GM21528 (cell line): Measurements from ENCODE around the gene HPF1.
"Not testable (repeated sequence)": the region's sequence is repeated elsewhere in the genome, so short reads cannot be mapped to it uniquely, and the experiment has no call there.

Experiments used
- ATAC-seq: cut with Tn5 transposase; IDR thresholded peaks from one replicate; pipeline ENCODE4 v1.9.1; 2021; ENCODE audit warnings: mild to moderate bottlenecking, moderate library complexity; ENCODE audit not compliant: unreplicated experiment, low FRiP score

HPF1 gene

DNA sequence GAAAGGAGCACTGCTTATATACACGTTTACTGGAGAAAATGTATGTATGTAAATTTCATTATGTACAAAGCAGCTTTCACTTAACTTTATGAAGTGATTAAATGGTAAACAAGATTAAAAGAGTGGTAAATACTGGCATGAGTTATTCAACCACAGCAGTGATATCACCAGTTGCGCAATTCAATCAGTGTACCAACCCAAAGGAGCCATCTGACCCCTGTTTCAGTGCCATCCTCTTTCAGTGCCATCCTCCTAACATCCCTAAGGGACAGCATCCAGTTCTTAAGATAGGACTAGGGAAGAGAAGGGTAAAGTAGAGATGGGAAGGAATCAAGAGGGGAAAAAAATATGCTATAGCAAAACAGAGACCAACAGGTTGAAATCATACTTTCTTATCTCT, 16.2 kb downstream of the HPF1 start:
- no peak for ATAC-seq

DNA sequence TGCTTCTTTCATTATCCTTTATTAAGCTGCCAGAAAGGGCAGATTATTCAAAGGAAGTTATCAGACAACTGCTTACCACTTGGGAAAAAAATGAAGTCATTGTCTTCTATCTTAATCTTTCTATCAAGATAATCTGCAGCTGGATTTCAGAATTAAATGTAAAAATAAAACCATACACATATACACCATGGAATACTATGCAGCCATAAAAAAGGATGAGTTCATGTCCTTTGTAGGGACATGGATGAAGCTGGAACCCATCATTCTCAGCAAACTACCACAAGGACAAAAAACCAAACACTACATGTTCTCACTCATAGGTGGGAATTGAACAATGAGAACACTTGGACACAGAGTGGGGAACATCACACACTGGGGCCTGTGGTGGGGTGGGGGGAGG, 19.1 kb downstream of the HPF1 start:
- ATAC-seq = not testable (repeated sequence)

DNA sequence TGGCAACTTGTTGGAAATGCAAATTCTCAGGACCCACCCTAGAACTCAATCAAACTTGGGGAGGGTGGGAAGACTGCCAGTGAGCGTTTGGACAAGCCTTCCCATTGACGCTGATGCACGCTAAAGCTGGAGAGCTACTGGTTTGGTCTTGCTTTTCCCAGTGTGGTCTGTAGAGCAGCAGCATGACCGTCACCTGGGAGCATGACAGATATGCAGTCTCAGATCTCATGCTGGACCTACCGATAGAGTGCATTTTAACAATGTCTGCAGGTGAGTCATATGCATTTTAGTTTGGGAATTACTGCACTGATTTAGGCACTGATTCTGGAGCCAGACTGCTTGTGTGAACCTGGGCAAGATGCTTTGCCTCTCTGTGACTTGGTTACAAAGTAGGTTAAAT, 27.2 kb downstream of the HPF1 start:
- ATAC-seq = no peak

DNA sequence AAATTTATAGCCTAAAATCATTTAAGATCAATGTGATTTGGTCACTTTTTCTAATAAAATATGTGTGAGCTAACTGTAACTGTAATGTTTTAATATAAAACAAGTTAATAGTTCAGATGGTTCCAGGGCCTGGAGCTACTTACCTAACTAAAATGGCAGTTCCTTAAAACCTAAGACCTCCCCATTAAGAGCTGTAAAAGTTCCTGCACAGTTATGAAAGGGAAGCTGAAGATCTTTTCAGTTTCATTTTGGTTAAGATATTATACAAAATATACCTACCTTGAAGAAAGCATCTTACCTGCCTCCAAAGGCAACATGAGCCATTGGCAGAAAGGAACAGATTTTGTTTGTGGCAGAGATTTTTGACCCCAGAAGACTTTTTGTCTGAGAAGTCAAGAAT, 30.1 kb downstream of the HPF1 start:
- no peak for ATAC-seq

DNA sequence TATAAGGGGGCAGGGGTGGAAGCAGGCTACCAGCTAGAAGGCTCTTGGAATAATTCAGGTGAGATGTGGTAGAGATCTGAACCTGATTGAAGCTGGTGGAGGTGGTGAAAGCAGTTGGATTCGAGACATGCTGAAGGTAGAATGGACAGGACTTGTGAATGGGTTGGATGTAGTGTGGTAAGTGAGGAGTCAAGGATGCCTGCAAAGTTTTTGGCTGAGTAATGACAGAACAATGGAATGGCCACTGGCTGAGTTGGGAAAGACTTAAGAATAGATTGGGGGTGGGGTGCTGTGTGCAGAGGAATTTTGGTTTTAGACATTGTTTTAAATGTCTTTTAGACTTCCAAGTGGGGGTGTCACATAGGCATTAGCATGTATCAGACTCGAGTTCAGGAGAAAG, 33.5 kb downstream of the HPF1 start:
- no peak for ATAC-seq

DNA sequence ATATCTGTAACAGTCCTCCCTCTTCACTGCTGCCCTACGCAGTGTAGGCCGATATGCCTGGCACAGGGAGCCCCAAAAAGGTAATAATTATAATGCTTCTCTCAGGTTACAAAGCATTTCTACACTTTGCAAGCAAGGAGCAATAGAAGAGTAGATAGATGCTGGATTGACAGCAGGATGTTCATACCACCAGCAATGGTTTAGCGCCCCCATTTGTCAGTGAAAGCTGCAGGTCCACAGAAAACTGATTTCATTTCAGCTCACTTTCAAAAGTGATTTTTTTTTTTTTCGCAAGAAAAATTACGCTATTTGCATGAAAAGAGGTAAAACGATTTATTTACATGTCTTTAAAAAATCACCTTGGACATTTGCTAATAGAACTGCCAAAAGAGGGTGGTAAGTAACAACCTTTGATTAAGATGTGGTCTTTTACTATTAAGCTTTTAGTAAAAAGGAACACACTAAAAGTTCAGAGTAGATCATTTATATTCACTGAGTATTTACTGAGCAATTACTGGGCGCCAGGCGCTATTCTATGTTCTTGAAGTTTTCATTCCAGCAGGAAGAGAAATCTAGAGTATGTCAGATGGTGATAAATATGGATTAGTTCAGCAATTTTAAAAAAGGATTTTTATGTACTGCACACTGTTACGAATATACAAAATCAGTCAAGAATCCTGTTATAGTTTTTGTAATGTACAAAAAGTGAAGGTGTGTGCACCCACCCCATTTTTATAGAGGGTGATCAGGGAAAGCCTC, 34.4 kb downstream of the HPF1 start:
- no peak for ATAC-seq

DNA sequence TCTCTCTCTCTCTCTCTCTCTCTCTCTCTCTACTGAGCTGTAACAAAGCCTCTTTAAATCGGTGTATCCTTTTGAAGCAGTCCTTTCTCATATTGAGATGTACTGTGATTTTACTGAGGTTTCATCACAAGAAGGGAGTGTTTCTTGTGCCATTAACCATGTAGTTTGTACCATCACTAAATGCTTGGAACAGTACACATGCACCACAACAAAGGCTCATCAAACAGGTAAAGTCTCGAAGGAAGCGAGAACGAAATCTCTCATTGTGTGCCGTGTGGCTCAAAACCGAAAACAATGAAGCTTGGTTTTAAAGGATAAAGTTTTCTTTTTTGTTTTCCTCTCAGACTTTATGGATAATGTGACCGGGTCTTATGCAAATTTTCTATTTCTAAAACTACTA, 37.2 kb downstream of the HPF1 start:
- no peak for ATAC-seq

DNA sequence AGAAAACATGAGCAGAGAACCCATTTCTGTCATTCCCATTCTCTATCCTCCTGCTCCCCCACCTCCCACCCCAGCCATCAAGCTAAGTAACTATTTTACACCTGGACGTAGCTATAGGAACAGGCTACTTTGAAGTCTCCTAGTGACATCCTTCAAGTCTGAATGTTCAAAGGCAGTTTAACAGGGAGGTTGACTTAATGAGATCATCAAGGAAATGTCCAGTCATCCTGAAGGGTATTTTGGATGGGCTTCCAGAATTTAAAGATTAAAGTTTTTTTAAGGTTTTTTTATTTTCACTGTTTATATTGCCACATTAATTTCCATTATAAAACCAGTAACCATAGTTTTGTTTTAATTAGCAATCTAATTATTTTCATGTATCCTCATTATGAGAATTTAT, 41.1 kb downstream of the HPF1 start:
- ATAC-seq = no peak

DNA sequence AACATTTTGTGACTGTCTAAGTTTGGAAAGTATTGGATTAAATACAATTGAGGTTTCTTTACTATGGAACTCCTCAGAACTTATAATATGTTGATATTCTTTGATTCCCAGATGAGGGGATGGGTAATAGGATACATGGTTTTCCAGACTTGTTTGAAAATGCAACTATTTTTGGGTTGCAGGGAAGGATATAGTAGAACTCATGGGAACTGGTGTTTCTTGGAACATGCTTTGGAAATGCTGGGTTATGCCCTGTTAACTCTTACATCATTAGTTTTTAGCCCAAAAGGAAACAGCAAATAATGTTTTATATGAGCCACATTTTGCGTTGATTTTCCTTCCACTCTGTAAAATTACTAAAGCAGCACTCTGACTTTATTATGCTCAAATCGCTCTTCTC, 41.9 kb downstream of the HPF1 start:
- no peak for ATAC-seq

DNA sequence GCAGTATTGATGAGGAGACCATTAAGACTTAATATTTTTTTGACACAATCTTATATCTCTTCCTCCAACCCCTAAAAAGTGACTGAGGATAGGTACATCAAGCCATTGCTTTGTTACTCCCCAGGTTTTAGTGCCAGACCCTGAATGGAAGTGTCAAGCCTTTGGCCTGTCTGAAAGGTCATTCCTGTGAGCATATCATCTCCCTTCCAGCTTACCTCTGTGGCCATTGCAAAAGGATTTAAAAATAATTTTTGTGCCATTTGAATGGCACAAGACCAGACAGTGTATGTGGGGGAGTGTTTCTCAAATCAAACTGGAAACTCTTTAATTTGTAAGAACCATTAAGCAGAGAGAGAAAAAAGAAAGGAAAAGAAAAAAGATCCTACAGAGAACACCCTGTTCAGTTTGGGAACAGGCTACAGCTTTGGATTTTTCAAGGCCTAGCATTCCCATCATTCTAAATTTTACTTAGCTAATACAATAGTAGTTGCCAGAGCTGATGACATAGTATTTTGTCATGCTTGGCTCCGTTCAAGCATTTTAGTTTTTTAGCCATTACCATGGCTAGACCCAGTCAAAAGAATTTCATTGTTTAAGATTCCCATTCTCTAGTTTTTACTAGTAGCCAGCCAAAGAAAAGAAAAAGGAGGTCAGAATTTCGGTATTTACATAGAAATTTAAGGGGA, 49.6 kb downstream of the HPF1 start:
- ATAC-seq = no peak

DNA sequence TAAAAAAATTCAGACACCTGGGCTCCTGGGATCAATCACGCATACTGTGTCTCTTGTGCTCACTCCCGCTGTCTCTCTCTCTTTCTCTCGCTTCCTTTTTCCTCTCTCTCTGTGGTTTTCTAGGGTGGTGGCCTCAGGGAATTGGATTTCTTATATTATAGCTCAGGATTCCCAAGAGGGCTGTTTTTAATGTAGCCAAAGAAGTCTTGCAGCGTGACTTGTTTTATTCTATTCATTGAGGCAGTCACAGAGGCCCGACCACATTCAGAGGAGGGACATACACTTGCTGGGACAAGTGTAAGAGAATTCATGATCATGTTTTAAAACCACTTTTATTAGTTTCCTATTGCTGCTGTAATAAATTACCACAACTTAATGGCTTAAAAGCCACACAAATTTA, 59.4 kb downstream of the HPF1 start:
- no peak for ATAC-seq

DNA sequence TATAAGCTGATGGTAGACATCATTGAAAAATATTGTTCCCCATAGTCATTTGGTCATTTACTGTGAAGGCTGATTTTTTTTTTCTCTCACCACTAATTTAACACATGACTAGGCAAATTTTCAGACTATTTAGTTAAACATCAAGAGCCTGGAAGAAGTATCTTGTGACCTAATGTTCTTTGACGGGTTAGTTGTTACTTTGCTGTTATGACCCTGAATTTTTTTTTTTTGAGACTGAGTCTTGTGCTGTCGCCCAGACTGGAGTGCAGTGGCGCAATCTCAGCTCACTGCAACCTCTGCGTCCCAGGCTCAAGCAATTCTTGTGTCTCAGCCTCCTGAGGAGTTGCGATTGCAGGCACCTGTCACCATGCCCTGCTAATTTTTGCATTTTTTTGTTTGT, 67.0 kb downstream of the HPF1 start:
- no peak for ATAC-seq

DNA sequence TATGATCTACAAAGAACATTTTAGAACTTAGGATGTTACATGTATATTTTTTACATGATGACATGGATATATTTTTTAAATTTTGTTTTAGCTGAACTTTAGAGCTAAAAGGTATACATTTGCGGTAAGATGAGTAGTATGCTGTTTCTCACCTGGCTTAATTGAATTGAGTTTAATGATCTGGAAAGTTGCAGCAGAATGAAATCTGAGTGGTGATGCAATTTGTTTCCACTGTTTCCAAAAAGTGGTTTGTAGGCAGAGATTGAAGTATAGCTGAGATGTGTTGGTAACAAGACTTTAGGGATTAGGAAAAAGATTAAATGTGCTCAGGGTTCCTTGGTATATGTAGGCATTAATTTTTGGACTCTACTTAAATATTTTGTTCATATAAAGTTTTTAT, 68.1 kb downstream of the HPF1 start:
- no peak for ATAC-seq

DNA sequence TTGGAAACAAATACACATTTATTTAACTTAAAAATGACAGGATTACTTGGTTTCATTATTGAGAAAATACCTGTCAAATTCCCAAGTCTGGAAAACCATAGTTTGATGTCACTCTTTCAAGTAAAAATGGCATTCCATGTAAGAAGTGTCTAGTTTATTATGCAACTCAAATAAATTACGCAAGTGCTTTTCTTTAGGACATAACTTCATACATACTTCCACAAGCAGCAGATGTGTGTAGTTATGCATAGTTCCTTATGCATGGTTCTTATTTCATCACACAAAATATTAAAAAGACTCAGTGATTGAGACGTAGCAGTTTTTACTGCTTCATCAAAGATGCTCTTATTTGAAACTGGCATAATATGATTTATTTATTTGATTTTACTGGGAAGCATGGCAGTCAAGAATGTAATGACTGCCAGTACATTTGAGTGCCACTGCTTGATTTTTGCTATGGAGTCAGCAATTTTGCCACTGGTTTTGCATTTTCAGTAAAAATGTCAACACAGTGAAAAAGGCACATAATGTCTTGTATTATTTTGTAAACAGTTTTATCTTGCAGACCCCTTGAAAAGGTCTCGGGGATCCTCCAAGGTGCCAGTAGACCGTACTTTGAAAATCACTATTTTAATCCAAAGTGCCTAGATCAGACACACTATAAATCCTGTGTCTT, 75.2 kb downstream of the HPF1 start:
- no peak for ATAC-seq
